Renal cortical epithelial cell (primary cell): ENCODE results near the gene UBXN2A. TPM values are rescaled to one million over a fixed set of nuclear protein-coding genes. Genes with fewer than 3 reads are reported as not detected.

ENCODE experiments used
- DNase-seq: peaks from one replicate; pipeline ENCODE4 v3.0.0-alpha.2; 2011; ENCODE audit warnings: low read depth
- total RNA-seq: library from RNA; depleted of rRNA; stranded (reverse); fragments of >200 nt; gene quantifications from 2 replicates; pipeline ENCODE4 v1.2.3, GENCODE V29; 2014

Gene UBXN2A
- total RNA-seq, result 14.1 and 20.7 TPM in 2 replicates

GRCh38 chr2:23939987-23940717, at the start of gene UBXN2A:
TSS of gene UBXN2A (plus strand) at chr2:23940463. CDS start at chr2:23958315, 17,852 bp downstream.
- peak; percentile 36 for DNase-seq

- no peak for DNase-seq
Observed at GRCh38 chr2:23900133-23900532, 40.1 kb upstream of the UBXN2A start.

- peak; percentile 86 for DNase-seq
Observed at GRCh38 chr2:23900541-23901322, 39.5 kb upstream of the UBXN2A start.

- DNase-seq, result peak; percentile 82
Observed at GRCh38 chr2:23901966-23902846, 38.1 kb upstream of the UBXN2A start.

- no peak for DNase-seq
Observed at GRCh38 chr2:23903034-23903433, 37.2 kb upstream of the UBXN2A start.

- no peak for DNase-seq
Observed at GRCh38 chr2:23904215-23904614, 36.0 kb upstream of the UBXN2A start.

GRCh38 chr2:23904692-23905091, 35.6 kb upstream of the UBXN2A start:
- DNase-seq, result peak; percentile 64

- peak; percentile 67 for DNase-seq
Observed at GRCh38 chr2:23905155-23905554, 35.1 kb upstream of the UBXN2A start.

GRCh38 chr2:23912054-23912453, 28.2 kb upstream of the UBXN2A start:
- DNase-seq, result peak; percentile 13

GRCh38 chr2:23915327-23915726, 24.9 kb upstream of the UBXN2A start:
- DNase-seq, result no peak

GRCh38 chr2:23916727-23917405, 23.4 kb upstream of the UBXN2A start:
- DNase-seq, result peak; percentile 16

- DNase-seq, result no peak
Observed at GRCh38 chr2:23918837-23919489, 21.3 kb upstream of the UBXN2A start.

- DNase-seq, result no peak
Observed at GRCh38 chr2:23924589-23925359, 15.5 kb upstream of the UBXN2A start.

- peak; percentile 51 for DNase-seq
Observed at GRCh38 chr2:23925702-23926289, 14.5 kb upstream of the UBXN2A start.

- DNase-seq, result no peak
Observed at GRCh38 chr2:23926290-23926749, 13.9 kb upstream of the UBXN2A start.

- peak; percentile 78 for DNase-seq
Observed at GRCh38 chr2:23926750-23927571, 13.3 kb upstream of the UBXN2A start, which contains the start of gene ATAD2B. TSS of gene ATAD2B (minus strand) at chr2:23927123. CDS start at chr2:23926770, 353 bp downstream.

- no peak for DNase-seq
Observed at GRCh38 chr2:23934259-23934658, 6.0 kb upstream of the UBXN2A start.
